SK-N-SH (cell line): ENCODE data around the gene REC8. TPM values are rescaled to one million over a fixed set of nuclear protein-coding genes. Genes with fewer than 3 reads are reported as not detected.

Source experiments
- CTCF ChIA-PET: fragments of 300-600, 350-600 bp; formaldehyde crosslinking; extraction: SDS; loops from one replicate; lab custom pipeline; 2021; lab: Yijun Ruan, JAX
- POLR2A ChIA-PET: fragments of 350-600 bp; sonication (Branson Sonifier 250); formaldehyde crosslinking; extraction: SDS; loops from one replicate; lab custom pipeline; 2020; ENCODE audit warnings: antibody characterized with exemption, inconsistent platforms; lab: Yijun Ruan, JAX
- DNase-seq: peaks from one replicate; pipeline ENCODE4 v3.0.0; 2012
- H2AFZ ChIP-seq: fragments of 200-600 bp; sonication (generic); 2 replicates; pipeline ENCODE4 v1.8.1; 2016; ENCODE audit warnings: antibody characterized with exemption, mild to moderate bottlenecking, low read depth
- H3F3A ChIP-seq: fragments of 200-600 bp; sonication (generic); replicated peaks from 2 replicates; pipeline ENCODE3; 2016; ENCODE audit warnings: antibody characterized with exemption, mild to moderate bottlenecking; ENCODE audit not compliant: insufficient read depth
- H3K27ac ChIP-seq, 2 experiments: fragments of 200-500 bp in 1 of 2; fragments of 200-600 bp in 1 of 2; sonication (Bioruptor generic) in 1 of 2; sonication (generic), shearing (Covaris generic) in 1 of 2; 2 replicates each; pipeline versions ENCODE4 v1.5.1 to v1.6.1; 2014 to 2016; ENCODE audit warnings: low read depth in 2 of 2, inconsistent platforms in 1 of 2, low read length in 1 of 2, mild to moderate bottlenecking in 1 of 2, mixed read lengths in 1 of 2
- H3K27me3 ChIP-seq: fragments of 200-600 bp; sonication (generic), shearing (Covaris generic); 2 replicates; pipeline ENCODE4 v1.6.1; 2016; ENCODE audit warnings: mixed run types; ENCODE audit not compliant: insufficient read depth
- H3K36me3 ChIP-seq, 2 experiments: fragments of 200-500 bp in 1 of 2; fragments of 200-600 bp in 1 of 2; sonication (Bioruptor generic) in 1 of 2; sonication (generic) in 1 of 2; replicated peaks in 1 of 2; 2 replicates each; pipeline versions ENCODE3 to v1.5.1; 2014 to 2016; ENCODE audit warnings: low read length in 1 of 2, mild to moderate bottlenecking in 1 of 2; ENCODE audit not compliant: insufficient read depth in 2 of 2, control insufficient read depth in 1 of 2
- H3K4me1 ChIP-seq, 2 experiments: fragments of 200-500 bp in 1 of 2; fragments of 200-600 bp in 1 of 2; sonication (Bioruptor generic) in 1 of 2; sonication (generic), shearing (Covaris generic) in 1 of 2; 2 replicates each; pipeline versions ENCODE4 v1.5.1 to v1.6.1; 2014 to 2016; ENCODE audit warnings: low read depth in 1 of 2, low read length in 1 of 2, mixed run types in 1 of 2; ENCODE audit not compliant: insufficient read depth in 2 of 2, control insufficient read depth in 1 of 2
- H3K4me2 ChIP-seq: fragments of 200-600 bp; sonication (generic), shearing (Covaris generic); 2 replicates; pipeline ENCODE4 v1.6.1; 2017; ENCODE audit warnings: mixed run types
- H3K4me3 ChIP-seq, 2 experiments: fragments of 200-500 bp in 1 of 2; fragments of 200-600 bp in 1 of 2; sonication (Bioruptor generic) in 1 of 2; sonication (generic), shearing (Covaris generic) in 1 of 2; 2 replicates each; pipeline versions ENCODE4 v1.5.1 to v1.8.1; 2014 to 2016; ENCODE audit warnings: low read depth in 2 of 2, inconsistent platforms in 1 of 2, low read length in 1 of 2, mild to moderate bottlenecking in 1 of 2, mixed read lengths in 1 of 2, moderate library complexity in 1 of 2
- H3K79me2 ChIP-seq: fragments of 200-600 bp; sonication (generic); 2 replicates; pipeline ENCODE4 v1.8.1; 2017; ENCODE audit warnings: mild to moderate bottlenecking; ENCODE audit not compliant: insufficient read depth
- H3K9ac ChIP-seq: fragments of 200-600 bp; sonication (generic); 2 replicates; pipeline ENCODE4 v1.6.1; 2017; ENCODE audit warnings: mixed run types
- H3K9me2 ChIP-seq: fragments of 200-600 bp; sonication (generic); 2 replicates; pipeline ENCODE4 v1.6.1; 2017; ENCODE audit warnings: mixed run types
- H3K9me3 ChIP-seq: fragments of 200-600 bp; sonication (generic); 2 replicates; pipeline ENCODE4 v1.6.1; 2017; ENCODE audit warnings: mixed run types, mild to moderate bottlenecking, moderate library complexity
- H4K20me1 ChIP-seq: fragments of 200-600 bp; sonication (generic); 2 replicates; pipeline ENCODE4 v1.6.1; 2017; ENCODE audit warnings: mild to moderate bottlenecking, mixed run types; ENCODE audit not compliant: insufficient read depth
- ELF1 ChIP-seq: IDR thresholded peaks from 2 replicates; pipeline ENCODE4 v1.4.0; 2012
- EP300 ChIP-seq, 2 experiments: IDR thresholded peaks; 2 replicates each; pipeline versions ENCODE4 v1.4.0 to v1.6.1; 2012; ENCODE audit warnings: borderline replicate concordance in 1 of 2, low read depth in 1 of 2, low read length in 1 of 2
- EZH2phosphoT487 ChIP-seq: fragments of 200-600 bp; sonication (generic); IDR thresholded peaks from 2 replicates; pipeline ENCODE4 v1.6.1; 2017; ENCODE audit warnings: low read depth, mixed run types, mild to moderate bottlenecking, antibody characterized with exemption, moderate library complexity, borderline replicate concordance
- FOSL2 ChIP-seq: IDR thresholded peaks from 2 replicates; pipeline ENCODE4 v1.4.0; 2012; ENCODE audit warnings: low read depth, mild to moderate bottlenecking, moderate library complexity, borderline replicate concordance
- FOXM1 ChIP-seq: IDR thresholded peaks from 2 replicates; pipeline ENCODE4 v1.4.0; 2012; ENCODE audit warnings: low read depth, mild to moderate bottlenecking
- GATA2 ChIP-seq: sonication (generic); formaldehyde crosslinking; IDR thresholded peaks from 2 replicates; pipeline ENCODE4 v1.5.0; 2020; ENCODE audit warnings: mild to moderate bottlenecking, missing genetic modification reagents
- JUND ChIP-seq: IDR thresholded peaks from 2 replicates; pipeline ENCODE4 v1.4.0; 2012
- MEF2A ChIP-seq: IDR thresholded peaks from 2 replicates; pipeline ENCODE4 v1.4.0; 2012; ENCODE audit warnings: low read depth, borderline replicate concordance
- MXI1 ChIP-seq: IDR thresholded peaks from 2 replicates; pipeline ENCODE4 v1.6.1; 2012; ENCODE audit warnings: mild to moderate bottlenecking, low read depth, low read length, improper control_type of control experiment
- POLR2AphosphoS5 ChIP-seq: IDR thresholded peaks from 2 replicates; pipeline ENCODE4 v1.6.1; 2012; ENCODE audit warnings: low read depth, low read length
- RAD21 ChIP-seq: IDR thresholded peaks from 2 replicates; pipeline ENCODE4 v1.6.1; 2012; ENCODE audit warnings: mild to moderate bottlenecking, low read length
- RFX5 ChIP-seq: IDR thresholded peaks from 2 replicates; pipeline ENCODE4 v1.6.1; 2012; ENCODE audit warnings: mild to moderate bottlenecking, improper control_type of control experiment, low read length
- SIN3A ChIP-seq: IDR thresholded peaks from 2 replicates; pipeline ENCODE4 v1.6.1; 2012; ENCODE audit warnings: low read depth, mild to moderate bottlenecking, low read length, moderate library complexity, borderline replicate concordance
- TEAD4 ChIP-seq: IDR thresholded peaks from 2 replicates; pipeline ENCODE4 v1.4.0; 2012; ENCODE audit warnings: mild to moderate bottlenecking, borderline replicate concordance; ENCODE audit not compliant: insufficient read depth
- USF2 ChIP-seq: fragments of 150-350 bp; IDR thresholded peaks from 2 replicates; pipeline ENCODE4 v1.6.1; 2017; ENCODE audit warnings: antibody characterized with exemption, low read length, low read depth, borderline replicate concordance
- WGBS: methylation state at CpG from one replicate; pipeline ENCODE4 v1.1.6; 2017; ENCODE audit warnings: low lambda C conversion rate; 5-methylcytosine and 5-hydroxymethylcytosine counted together
- polyA plus RNA-seq, 3 experiments: library from polyadenylated mRNA; depleted of rRNA; stranded (reverse); fragments of >200 nt; gene quantifications; 2 replicates each; pipeline ENCODE4 v1.2.3, GENCODE V29; 2012
- TF ChIP-seq, protein P1 (sequence below): fragments of 150-350 bp; IDR thresholded peaks from 2 replicates; pipeline ENCODE4 v1.6.1; 2016; ENCODE audit warnings: mild to moderate bottlenecking, low read depth, low read length
- TF ChIP-seq, protein P2 (sequence below): IDR thresholded peaks from 2 replicates; pipeline ENCODE4 v1.4.0; 2012; ENCODE audit warnings: low read depth, borderline replicate concordance
- TF ChIP-seq, protein P3 (sequence below): IDR thresholded peaks from 2 replicates; pipeline ENCODE4 v1.6.1; 2012; ENCODE audit warnings: mild to moderate bottlenecking, low read depth, low read length, moderate library complexity

Gene REC8
- polyA plus RNA-seq, 1 of the 3 experiments (the other 2 are of a cell fraction): 23.2 TPM

- TF ChIP-seq, protein P1, sequence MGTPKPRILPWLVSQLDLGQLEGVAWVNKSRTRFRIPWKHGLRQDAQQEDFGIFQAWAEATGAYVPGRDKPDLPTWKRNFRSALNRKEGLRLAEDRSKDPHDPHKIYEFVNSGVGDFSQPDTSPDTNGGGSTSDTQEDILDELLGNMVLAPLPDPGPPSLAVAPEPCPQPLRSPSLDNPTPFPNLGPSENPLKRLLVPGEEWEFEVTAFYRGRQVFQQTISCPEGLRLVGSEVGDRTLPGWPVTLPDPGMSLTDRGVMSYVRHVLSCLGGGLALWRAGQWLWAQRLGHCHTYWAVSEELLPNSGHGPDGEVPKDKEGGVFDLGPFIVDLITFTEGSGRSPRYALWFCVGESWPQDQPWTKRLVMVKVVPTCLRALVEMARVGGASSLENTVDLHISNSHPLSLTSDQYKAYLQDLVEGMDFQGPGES: no peak
- TF ChIP-seq USF2: no peak
- peak; percentile 67 for TF ChIP-seq POLR2AphosphoS5
- no peak for TF ChIP-seq FOSL2
- TF ChIP-seq MEF2A: no peak
- TF ChIP-seq MXI1: peak; percentile 44; the same call in 1 of the 2 replicates
- no peak for TF ChIP-seq TEAD4
- TF ChIP-seq JUND: no peak
- no peak for TF ChIP-seq RFX5
- TF ChIP-seq GATA2 (CRISPR knock-in tag): no peak
- TF ChIP-seq, all 33 proteins: peak for 6
These were observed 35.8 kb upstream of the REC8 start, which contains the start of gene PSME1 (continued) for GRCh38 chr14:24135834-24136683.

GRCh38 chr14:24136684-24137528 is 35.0 kb upstream of the REC8 start:
- H3K4me2 ChIP-seq: peak overlapping the region; percentile 82
- H3K4me1 ChIP-seq: peaks cover 6 to 31% of the 10 kb centered on the region in 2 experiments; a peak in 3 of 4 replicates
- 49% methylated on average over 13 of the region's 13 CpGs for WGBS
- H3K4me3 ChIP-seq: peak overlapping the region; percentile 82 to 91
- H3K36me3 ChIP-seq: peaks cover 21 to 24% of the 10 kb centered on the region in 2 experiments
- no peaks in the 10 kb centered on the region for H3K9me3 ChIP-seq
- no peak overlapping the region for H2AFZ ChIP-seq
- H3F3A ChIP-seq: peaks cover 10% of the 10 kb centered on the region
- POLR2A ChIA-PET: interaction anchor here (0.6 to 3.0 kb wide), 7 partner anchors 8 to 1261 kb away, joined by 3 to 21 read pairs (median 5); partner anchors contain the start of genes DCAF11, IRF9, NRL and PSME2
- no peaks in the 10 kb centered on the region for H3K9me2 ChIP-seq
- DNase-seq: no peak
- no peaks in the 10 kb centered on the region for H4K20me1 ChIP-seq
- peak overlapping the region; percentile 94 for H3K9ac ChIP-seq
- CTCF ChIA-PET: interaction anchor here (0.7 to 4.7 kb wide), 6 partner anchors 11 to 46 kb away, joined by 3 to 22 read pairs (median 4); partner anchors contain the start of genes DCAF11, IRF9, NRL and PCK2
- peak overlapping the region in 1 of 2 experiments; percentile 64; a peak in 1 of 4 replicates for H3K27ac ChIP-seq
- H3K27me3 ChIP-seq: no peaks in the 10 kb centered on the region
- H3K79me2 ChIP-seq: peaks cover 33% of the 10 kb centered on the region
- no peak for TF ChIP-seq ELF1
- no peak for TF ChIP-seq EP300 (IDR thresholded peaks at IDR 0.05; ENCODE audit: borderline replicate concordance in 1 of 2, low read depth in 1 of 2, low read length in 1 of 2)
- TF ChIP-seq MXI1: no peak
- no peak for TF ChIP-seq EZH2phosphoT487
- TF ChIP-seq RAD21: no peak
- no peak for TF ChIP-seq FOXM1
- TF ChIP-seq, protein P2, sequence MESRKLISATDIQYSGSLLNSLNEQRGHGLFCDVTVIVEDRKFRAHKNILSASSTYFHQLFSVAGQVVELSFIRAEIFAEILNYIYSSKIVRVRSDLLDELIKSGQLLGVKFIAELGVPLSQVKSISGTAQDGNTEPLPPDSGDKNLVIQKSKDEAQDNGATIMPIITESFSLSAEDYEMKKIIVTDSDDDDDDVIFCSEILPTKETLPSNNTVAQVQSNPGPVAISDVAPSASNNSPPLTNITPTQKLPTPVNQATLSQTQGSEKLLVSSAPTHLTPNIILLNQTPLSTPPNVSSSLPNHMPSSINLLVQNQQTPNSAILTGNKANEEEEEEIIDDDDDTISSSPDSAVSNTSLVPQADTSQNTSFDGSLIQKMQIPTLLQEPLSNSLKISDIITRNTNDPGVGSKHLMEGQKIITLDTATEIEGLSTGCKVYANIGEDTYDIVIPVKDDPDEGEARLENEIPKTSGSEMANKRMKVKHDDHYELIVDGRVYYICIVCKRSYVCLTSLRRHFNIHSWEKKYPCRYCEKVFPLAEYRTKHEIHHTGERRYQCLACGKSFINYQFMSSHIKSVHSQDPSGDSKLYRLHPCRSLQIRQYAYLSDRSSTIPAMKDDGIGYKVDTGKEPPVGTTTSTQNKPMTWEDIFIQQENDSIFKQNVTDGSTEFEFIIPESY: no peak
- TF ChIP-seq MEF2A: no peak
- TF ChIP-seq, protein P3, sequence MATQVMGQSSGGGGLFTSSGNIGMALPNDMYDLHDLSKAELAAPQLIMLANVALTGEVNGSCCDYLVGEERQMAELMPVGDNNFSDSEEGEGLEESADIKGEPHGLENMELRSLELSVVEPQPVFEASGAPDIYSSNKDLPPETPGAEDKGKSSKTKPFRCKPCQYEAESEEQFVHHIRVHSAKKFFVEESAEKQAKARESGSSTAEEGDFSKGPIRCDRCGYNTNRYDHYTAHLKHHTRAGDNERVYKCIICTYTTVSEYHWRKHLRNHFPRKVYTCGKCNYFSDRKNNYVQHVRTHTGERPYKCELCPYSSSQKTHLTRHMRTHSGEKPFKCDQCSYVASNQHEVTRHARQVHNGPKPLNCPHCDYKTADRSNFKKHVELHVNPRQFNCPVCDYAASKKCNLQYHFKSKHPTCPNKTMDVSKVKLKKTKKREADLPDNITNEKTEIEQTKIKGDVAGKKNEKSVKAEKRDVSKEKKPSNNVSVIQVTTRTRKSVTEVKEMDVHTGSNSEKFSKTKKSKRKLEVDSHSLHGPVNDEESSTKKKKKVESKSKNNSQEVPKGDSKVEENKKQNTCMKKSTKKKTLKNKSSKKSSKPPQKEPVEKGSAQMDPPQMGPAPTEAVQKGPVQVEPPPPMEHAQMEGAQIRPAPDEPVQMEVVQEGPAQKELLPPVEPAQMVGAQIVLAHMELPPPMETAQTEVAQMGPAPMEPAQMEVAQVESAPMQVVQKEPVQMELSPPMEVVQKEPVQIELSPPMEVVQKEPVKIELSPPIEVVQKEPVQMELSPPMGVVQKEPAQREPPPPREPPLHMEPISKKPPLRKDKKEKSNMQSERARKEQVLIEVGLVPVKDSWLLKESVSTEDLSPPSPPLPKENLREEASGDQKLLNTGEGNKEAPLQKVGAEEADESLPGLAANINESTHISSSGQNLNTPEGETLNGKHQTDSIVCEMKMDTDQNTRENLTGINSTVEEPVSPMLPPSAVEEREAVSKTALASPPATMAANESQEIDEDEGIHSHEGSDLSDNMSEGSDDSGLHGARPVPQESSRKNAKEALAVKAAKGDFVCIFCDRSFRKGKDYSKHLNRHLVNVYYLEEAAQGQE: no peak
- no peak for TF ChIP-seq SIN3A
- TF ChIP-seq, protein P1: no peak
